ENCODE measurements around the gene RBKS. TPM values are rescaled to one million over a fixed set of nuclear protein-coding genes. Genes with fewer than 3 reads are reported as not detected.

The RBKS gene
- 0.89 and 1.2 TPM in 2 replicates for total RNA-seq

DNA sequence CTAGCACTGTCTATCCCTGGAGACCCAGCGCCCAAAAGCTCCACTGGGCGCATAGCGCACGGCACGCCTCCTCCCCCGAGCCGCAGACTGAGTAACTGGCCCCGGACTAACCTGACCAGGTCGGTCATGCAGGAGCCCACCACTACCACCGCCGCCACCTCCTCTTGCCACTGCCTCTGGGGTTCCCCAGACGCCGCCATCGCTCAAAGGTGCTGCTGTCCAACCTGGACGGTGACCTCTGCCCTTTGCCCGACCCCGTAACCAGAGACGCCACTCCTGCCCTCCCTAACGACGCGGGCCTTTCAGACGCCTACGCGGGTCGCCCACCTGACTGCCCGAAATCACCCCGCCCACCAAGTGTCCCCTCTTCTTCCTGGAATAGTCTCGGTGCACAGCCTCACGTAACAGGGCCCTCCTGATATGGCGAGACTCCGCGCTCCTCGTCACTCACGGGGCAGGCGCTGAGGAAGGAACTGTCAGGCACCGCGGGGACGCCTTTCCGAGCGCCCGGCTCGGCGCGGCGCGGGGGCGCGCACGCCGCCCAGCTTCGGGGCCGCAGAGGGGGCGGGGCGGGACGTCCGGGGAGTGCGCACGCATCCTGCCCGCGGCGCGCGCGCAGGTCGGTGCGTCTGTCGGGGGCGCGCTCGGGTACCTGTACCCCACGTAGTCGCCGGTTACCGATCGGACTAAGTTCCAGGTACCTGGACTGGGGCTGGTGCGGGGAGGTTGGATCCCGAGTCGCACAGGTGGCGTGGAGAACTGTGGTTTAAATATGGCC, at the start of gene RBKS, which contains the start of gene BABAM2:
Gene RBKS (minus strand): TSS at position 242 of the 778 bp plus-strand sequence. CDS start 42 bp downstream, at position 200.
Gene BABAM2 (plus strand): TSS at position 584 of the 778 bp plus-strand sequence. CDS start 3,828 bp downstream, outside the sequence.

DNA sequence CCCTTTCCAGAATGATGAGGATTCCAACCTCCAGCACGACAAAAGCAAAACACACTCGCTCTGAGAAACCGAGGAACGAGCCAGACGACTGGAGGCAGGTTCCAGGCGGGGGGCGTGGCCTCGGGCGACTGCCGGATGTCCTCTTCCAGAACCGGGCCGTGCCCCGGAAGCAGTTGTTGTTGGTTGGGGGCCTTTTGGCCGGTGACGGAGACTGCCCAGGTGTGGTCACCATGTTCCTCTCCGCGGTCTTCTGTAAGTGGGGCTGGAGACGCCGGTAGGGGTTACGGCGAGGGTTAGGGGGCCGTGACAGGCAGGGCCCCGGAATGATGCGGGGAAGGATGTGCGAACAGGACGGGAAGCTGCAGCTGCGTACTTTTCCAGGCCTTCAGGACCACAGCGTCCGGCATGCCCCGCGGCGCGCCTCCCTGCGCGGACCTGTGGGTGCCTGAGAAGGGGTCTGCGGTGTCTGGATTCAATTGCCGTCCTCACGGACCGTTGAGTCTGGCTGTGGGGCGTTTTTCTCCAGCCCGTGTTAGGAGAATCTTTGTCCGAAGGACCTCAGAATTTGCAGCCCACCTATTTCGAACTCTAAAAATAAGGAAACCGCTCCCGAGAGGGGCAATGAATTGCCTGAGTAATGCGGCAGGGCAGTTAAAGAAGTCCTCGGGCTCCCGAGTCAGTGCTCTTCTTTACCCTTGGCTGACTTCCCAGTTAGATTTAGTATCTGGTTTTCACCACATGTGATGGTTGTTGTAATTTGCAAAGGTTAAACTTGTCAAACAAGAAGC, 118.4 kb downstream of the RBKS start, which contains the start of gene MRPL33:
Gene MRPL33 (plus strand): TSS at position 172 of the 788 bp plus-strand sequence. CDS start 59 bp downstream, at position 231.

Other genes starting within 250 kb of the RBKS start
- 17.2 and 19.7 TPM in 2 replicates for gene SUPT7L, start 226.8 kb downstream of the RBKS start, total RNA-seq
- 22.4 and 25.4 TPM in 2 replicates for gene SLC4A1AP, start 226.5 kb downstream of the RBKS start, total RNA-seq
- 70.5 and 116 TPM in 2 replicates for gene MRPL33, start 118.7 kb downstream of the RBKS start, total RNA-seq
- 26.9 and 28.9 TPM in 2 replicates for gene BABAM2, start 342 bp upstream of the RBKS start, total RNA-seq